GM21423 (cell line): ENCODE data around the gene SGO1.
"Not testable (repeated sequence)": the region's sequence is repeated elsewhere in the genome, so short reads cannot be mapped to it uniquely, and the experiment has no call there.

Experiments used
- ATAC-seq: cut with Tn5 transposase; IDR thresholded peaks from one replicate; pipeline ENCODE4 v1.9.1; 2021; ENCODE audit warnings: mild to moderate bottlenecking, moderate library complexity; ENCODE audit not compliant: unreplicated experiment

Gene SGO1

DNA sequence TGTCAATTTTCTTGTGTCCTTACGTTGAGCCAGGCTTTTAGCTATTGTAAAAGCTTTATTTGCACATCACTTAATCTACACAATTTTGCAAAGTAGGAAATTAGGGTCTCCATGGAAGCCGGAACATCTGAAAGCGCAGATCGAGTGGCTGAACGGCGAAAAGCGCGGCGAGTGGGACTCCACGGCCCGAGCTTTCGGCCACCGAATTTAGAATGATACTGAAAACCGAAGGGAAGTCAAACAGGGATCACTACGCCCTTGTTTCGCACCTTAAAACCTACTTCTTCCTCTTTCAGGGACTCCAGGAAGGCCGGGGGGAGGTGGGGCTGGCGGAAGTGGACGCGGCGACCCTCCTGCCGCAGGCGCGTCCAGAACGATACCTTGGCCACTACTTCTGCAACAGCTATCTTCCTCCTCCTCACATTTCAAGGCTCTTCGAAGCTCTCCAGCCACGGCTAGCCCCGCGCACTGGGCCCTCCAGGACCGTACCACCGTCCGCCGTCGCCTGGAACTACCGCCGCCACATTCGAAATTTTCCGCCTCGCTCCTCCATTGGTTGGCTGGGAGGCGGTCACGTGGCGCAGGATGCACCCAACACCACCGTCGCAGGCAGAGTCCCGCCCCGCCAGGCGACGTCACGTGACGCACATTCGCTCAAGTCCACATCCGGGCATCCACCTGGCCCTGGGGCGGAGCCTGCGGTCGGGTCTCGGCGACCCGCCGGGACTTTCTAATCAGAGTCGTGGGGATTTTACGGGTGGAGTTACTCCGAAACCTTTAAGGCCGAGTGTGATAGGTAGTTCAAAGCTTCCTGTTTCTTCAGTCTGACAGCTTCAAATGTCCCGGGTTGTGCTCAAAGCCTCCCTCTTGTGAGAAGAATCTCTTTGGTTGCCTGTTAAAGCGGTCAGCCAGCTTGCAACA lies at the start of gene SGO1:
Gene SGO1 (minus strand): TSS at position 528 of the 921 bp plus-strand sequence. CDS start 2,179 bp downstream, outside the sequence.
- ATAC-seq = peak; percentile 93

DNA sequence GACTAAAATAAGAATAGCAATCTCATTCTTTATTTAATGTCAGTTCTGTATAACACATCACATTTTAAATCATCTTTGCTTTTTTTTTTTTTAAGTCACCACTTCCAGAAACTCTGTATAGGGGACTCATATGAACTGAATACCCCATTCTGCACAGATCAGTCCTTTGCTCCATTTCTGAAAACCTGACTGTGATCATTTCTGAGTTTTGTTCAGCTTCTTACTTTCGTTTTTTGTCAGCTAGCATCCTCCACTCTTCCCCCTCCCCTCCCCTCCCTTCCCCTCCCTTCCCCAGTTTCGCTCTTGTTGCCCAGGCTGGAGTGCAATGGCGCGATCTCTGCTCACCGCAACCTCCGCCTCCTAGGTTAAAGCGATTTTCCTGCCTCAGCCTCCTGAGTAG lies 49.8 kb upstream of the SGO1 start:
- no peak for ATAC-seq

DNA sequence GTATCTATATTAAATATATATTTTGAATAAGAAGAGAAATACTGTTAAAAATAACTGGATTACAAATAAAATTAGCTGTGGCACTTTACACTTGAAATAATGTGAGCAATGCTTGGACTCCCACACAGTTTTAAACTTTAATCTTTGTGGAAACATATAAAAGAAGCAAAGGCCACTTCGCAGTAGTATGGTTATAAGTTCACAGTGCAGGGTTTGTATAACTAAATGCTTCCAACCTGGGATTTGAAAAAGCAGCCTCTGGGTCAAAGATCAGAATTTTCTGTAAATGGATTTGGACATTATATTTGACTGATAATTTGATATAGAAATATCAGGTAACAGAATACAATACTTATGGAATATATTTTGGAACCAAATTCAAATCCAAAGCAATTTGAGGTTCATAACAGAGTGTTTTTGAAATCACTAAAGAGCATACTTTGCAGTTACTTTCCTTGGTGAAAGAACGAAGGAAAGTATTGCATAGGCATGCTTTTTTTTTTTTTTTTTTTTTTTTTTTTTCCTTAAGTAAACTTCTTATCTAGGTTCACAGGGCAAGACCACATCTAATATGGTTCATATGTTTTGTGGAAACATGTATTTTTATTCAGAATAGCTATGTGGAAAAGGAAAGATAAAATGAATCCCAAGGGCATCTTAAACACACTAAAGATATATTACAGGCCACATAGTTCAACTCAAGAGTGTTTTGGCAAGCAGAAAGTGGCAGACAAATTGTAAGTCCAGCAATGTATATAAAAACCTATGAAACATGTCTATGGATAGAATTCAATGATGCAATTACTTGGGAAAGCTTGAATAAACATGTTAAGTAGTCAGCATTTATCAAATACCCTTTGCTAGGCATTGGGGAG lies 47.1 kb upstream of the SGO1 start:
- no peak for ATAC-seq

DNA sequence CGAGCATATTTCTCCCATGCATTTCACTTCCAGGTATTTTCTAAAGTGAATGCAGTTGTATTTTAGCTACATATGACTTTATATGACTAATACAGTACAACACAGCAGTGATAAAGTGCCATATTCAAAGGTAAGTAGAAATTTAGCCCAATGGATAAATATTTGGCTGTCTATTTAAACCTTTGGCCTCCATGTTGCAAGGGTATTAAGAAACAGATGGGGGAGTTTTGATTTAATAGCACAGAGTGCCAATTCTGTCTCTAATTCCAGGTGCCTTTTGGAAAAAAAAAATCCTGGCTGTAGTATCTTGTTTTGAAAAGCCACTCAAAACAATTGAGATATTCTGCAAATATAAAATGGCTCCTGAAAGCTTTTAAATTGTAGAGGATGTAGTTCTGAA lies 44.9 kb upstream of the SGO1 start:
- no peak for ATAC-seq

DNA sequence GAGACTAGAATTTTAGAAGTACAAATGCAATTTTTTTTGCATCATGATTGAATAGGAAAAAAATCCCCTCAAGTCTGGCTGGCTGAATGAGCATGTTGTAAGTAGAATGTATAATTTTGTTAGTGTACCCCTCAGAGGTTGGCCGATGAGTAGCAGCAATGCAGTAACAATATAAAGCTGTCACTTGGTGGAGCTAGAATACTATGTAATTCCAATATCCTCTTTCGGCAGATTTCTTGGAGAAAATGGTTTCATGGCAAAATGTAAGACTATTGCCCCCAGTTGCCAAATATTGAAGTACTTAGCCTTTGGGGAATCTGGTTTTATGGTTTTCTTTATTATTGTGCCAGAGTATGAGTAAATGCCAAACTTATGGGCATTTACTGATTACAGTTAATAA lies 39.8 kb upstream of the SGO1 start:
- ATAC-seq = no peak

DNA sequence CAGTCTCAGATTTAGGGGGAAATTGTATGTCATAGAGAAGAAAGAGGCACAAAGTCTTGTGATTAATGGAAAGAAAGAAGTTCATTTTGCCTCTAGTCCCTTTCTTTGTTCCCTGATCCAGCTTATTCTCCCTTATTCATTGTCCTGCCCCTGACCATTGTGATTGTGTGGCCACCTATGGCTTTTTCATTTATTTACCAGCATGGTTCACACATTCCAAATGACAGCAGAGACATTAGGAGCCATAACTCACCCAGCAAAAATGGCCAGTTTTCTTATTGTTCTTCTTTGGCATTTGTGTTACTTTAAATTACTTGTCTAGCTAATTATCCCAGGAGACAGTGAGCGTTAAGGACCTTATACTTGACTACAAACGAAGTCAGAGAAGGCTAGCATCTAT lies 36.3 kb upstream of the SGO1 start:
- no peak for ATAC-seq

DNA sequence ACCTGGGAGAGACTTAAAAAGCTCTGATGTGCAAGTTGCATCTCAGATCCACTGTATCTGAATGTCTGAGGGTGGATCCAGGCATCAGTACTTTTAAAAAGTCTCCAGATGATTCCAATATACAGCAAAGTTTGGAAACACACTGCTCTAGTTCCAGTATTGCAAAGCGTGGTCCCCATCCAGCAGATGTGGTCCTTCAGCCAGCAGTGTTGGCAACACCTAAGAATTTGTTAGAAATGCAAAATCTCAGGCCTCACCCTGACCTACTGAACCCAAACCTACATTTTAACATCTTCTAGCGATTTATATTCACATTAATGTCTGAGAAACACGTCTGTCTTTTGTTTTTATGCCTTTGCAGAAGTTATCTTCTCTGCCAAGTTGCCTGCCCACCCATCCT lies 32.2 kb upstream of the SGO1 start:
- no peak for ATAC-seq

DNA sequence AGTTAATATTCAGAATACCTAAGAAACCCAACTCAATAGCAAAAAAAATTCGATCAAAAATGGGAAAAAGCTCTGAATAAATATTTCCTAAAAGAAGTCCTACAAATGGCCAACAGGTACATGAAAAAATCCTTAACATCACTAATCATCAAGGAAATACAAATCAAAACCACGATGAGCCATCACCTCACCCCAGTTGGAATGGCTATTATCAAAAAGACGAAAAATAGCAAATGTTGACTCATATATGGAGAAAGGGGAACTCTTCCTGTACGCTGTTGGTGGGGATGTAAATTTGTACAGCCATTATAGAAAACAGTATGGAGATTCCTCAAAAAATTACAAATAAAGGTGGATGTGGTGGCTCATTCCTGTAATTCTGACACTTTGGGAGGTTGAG lies 29.6 kb upstream of the SGO1 start:
- no peak for ATAC-seq

DNA sequence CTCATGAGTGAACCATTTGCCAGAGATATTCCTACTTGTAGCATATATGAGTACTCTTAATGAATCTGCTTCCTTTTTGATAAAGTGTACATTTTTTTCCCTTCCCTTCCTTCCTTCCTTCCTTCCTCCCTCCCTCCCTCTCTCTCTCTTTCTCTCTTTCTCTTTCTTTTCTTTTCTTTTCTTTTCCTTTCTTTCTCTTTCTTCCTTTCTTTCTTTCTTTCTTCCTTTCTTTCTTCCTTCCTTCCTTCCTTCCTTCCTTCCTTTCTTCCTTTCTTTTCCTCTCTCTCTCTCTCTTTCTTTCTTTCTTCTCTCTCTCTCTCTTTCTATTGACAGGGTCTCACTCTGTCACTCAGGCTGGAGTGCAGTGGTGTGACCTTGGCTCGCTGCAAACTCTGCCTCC lies 27.5 kb upstream of the SGO1 start:
- not testable (repeated sequence) for ATAC-seq

DNA sequence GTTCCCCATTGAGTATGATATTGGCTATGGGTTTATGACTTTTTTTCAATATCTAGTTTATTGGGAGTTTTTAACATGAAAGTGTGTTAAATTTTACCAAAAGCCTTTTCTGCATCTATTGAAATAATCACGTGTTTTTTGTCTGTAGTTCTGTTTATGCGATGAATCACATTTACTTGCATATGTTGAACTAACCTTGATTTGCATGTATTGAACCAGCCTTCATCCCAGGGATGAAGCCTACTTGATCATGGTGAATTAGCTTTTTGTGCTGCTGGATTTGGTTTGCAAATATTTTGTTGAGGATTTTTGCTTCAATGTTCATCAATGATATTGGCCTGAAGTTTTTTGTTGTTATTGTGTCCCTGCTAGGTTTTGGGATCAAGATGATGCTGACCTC lies 21.9 kb upstream of the SGO1 start:
- not testable (repeated sequence) for ATAC-seq

DNA sequence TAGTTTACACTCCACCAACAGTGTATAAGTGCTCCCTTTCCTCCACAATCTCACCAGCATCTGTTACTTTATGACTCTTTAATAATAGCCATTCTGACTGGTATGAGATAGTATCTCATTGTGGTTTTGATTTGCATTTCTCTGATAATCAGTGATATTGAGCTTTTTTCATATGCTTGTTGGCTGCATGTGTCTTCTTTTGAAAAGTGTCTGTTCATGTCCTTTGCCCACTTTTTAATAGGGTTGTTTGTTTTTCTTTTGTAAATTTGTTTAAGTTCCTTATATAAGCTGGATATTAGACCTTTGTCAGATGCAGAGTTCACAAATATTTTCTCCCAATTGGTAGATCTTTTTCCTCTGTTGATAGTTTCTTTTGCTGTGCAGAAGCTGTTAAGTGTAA lies 19.9 kb upstream of the SGO1 start:
- not testable (repeated sequence) for ATAC-seq

DNA sequence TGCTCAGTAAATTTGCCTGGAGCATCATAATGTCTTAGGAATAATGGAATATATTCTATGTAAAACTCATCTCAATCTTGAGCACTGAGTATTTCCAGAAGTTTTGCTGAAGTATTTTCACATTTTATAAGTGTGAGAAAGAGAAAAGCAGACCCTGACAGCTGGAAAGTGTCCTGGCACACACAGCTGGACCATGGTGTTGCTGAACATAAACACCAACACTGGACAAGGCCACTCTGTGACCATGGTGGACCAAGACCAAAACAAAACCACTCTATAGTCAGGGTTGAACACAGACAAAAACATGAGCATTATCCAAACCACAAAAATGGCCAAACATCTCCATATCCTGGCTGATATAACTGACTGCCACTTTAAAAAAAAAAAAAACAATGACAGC lies 15.1 kb upstream of the SGO1 start:
- no peak for ATAC-seq

DNA sequence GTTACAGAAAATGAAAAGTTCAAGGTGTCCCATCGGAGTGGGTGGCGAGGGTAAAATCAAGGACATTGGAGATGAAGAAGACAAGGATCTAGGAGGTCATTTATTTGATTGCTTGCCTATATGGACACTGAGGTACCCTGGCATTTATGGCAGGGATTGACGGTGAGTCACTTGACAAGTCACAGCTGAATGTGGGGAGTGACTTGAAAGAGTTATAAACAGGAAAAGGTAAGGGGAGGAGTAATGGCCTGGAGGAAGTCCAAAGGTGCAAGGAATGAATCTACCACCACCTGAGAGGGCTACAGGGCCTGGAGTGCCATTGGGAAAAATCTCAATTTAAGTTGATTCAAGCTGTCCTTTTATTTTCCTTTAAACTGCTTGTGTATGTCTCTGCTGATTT lies 11.8 kb upstream of the SGO1 start:
- no peak for ATAC-seq

DNA sequence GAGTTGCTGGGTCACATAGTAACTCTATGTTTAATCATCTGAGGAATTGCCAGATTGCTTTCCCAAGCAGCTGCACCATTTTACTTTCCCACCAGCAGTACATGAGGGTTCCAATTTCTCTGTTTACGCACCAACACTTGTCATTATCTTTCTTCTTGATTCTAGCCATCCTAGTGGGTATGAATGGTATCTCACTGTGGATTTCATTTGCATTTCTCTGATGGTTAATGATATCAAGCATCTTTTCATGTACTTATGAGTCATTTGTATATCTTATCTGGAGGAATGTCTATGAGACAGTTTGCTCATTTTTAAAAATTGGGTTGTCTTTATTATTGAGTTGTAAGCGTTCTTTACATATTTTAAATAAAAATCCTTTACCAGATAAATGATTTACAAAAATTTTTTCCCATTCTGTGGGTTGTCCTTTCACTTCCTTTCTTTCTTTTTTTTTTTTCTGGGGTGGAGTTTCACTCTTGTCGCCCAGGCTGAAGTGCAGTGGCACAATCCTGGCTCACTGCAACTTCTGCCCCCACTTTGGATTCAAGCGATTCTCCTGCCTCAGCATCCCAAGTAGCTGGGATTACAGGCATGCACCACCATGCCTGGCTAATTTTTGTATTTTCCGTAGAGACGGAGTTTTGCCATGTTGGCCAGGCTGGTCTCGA lies 8.9 kb upstream of the SGO1 start:
- ATAC-seq = no peak

DNA sequence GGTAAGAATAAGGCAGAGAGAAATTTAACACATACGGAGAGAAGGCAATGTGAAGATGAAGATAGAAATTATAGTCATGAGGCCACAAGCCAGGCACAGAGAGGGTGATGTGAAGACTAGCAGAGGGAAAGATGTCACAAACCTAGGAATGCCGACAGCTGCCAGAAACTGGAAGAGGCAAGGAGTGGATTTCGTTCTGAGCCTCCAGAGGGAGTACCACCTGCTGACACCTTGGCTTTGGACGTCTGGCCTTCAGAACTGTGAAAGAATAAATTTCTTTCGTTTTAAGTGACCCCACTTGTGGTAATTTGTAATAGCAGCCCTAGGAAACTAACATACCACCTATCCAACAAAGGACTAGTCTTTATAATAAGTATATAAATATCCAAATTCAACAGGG lies 5.0 kb upstream of the SGO1 start:
- ATAC-seq = no peak

DNA sequence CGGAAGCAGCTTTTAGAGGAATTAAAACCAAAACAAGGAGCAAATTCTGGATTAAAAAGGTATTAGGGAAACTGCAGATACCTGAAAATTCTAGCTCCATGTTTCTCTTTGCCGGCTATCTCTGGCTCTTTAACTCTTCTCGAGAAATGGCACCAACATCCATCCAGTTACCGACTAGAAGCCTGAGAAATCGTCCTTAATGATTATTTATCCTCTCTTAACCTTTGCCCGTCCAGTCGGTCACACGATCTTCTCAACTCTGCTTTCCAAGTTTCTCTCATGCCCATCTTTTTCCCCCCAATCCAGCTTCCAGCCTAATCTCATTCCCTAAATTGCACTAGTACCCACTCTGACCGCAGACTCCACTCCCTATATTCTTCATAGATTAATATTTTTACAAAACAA lies 596 bp upstream of the SGO1 start:
- peak; percentile 7 for ATAC-seq

DNA sequence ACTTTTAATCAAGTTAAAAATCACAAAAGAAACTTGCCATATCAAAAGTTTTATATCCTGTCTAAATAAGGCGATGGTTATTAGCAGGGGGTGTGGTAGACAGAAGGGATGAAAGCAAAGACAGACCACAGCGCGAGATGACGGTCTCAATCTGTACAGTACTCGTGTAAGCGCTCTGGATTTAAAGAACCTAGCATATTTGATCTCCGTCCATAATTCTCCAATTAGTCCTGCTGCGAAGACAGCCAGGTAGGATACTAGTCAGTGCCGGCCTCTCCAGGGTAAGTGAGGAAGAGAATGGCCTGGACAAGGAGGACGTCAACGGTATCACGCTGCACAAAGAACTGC lies 701 bp downstream of the SGO1 start:
- ATAC-seq = no peak

DNA sequence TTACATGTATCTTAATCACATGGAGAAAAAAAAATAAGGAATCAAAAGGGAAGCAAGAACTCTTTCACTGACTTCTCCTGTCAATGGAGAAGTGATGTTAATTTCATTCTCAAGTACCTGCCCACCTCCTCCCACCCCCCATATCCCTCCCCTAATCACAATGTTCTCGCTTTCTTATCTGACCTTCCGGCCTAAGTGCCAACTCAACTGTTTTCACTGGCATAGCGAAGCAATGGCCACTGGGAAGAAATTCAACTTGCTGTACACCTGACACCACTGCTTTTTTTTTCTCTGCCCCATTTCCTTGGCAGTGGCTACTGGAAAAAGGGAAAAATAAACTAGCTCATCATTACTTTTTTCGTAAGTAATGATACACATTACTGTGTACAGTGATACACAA lies 3.8 kb downstream of the SGO1 start:
- ATAC-seq = no peak

DNA sequence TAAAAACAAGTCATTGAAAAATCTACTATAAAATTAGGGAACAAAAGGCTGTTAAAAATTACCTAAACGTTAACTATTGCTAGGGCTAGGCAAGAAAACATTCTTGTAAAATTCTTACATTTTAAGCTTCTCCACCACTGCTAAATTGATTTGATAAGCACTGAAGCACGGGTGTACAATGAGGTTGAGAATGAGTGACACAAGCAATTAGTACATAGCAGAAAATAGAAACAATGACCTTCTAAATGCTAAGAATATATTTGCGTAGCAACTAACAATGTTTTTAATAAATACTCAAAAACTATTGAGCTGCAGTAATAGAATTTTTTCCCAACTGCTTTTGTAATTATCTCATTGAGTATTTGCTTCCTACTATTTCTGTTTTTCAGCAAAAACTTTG lies 4.7 kb downstream of the SGO1 start:
- no peak for ATAC-seq

DNA sequence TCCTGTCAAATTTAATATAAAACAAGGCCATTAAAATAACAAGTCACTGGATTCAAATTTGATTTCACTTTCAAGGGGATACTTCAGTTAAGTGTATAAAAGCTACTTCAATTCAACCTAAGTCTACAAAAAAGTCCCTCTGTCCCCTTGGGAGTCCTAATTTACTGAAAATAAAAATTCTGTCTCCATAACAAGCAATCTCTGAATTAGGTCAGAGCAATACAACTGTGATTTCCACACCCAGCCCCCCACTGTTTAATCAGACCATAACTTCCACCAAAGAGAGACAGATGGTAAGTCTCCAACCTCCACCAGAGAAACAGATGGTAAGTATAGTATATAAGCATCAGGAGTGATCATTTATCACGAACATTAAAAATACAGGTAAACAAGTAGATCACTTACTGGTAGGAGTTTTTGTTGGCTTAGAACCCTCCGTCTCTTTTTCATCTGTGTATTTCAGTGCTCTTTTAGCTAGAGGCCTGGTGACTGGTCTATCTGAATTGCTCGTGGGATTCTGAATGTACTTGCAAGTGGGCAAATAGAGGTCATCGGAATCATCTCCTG lies 12.1 kb downstream of the SGO1 start:
- no peak for ATAC-seq

DNA sequence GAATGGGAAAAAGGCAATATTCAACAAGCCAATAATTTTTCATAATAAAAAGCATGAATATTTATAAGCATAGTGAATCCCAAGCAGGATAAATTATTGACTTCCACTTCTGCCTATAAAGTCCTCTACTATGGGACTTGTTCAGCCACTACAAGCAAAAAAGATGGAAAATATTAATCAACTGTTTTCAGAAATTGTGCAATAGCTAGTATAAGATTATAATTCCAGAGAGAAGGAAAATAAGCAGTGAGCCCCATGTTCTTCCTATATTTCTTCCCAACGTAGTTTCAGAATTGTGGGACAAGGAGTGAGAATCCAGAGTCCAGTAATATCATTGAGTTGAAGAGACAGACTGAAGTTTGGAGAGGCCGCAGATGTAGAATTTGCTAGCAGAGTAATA lies 24.3 kb downstream of the SGO1 start:
- ATAC-seq = no peak
